Lung (tissue), 12 donors: ENCODE results near the gene PRKG1. TPM values are rescaled to one million over a fixed set of nuclear protein-coding genes. Genes with fewer than 3 reads are reported as not detected.

ENCODE experiments used
- ATAC-seq: fragments of 200-7000 bp; cut with Tn5 transposase; one replicate; pipeline ENCODE4 v1.9.1; 2020; ENCODE audit warnings: moderate number of reproducible peaks; ENCODE audit not compliant: insufficient read depth, low FRiP score
- DNase-seq, 3 donors: peaks; one replicate each; pipeline ENCODE4 v3.0.0-alpha.2; 2013 to 2017
- H3K27ac ChIP-seq, 2 donors: one replicate each; pipeline ENCODE4 v1.5.1; 2013; ENCODE audit warnings: mild to moderate bottlenecking in 2 of 2, moderate library complexity in 2 of 2, control low read depth in 1 of 2, inconsistent platforms in 1 of 2, low read depth in 1 of 2, low read length in 1 of 2
- H3K27me3 ChIP-seq, 3 donors: one replicate each; pipeline ENCODE4 v1.5.1; 2013; ENCODE audit warnings: low read length in 2 of 3; ENCODE audit not compliant: control insufficient read depth in 3 of 3, insufficient read depth in 3 of 3
- H3K36me3 ChIP-seq, 4 donors: one replicate each; pipeline ENCODE4 v1.5.1; 2013; ENCODE audit warnings: low read length in 4 of 4, mild to moderate bottlenecking in 1 of 4, moderate library complexity in 1 of 4; ENCODE audit not compliant: control insufficient read depth in 4 of 4, insufficient read depth in 4 of 4
- H3K4me1 ChIP-seq, 5 donors: one replicate each; pipeline ENCODE4 v1.5.1; 2013; ENCODE audit warnings: low read length in 5 of 5, mild to moderate bottlenecking in 2 of 5, moderate library complexity in 1 of 5; ENCODE audit not compliant: control insufficient read depth in 5 of 5, insufficient read depth in 5 of 5
- H3K4me3 ChIP-seq: one replicate; pipeline ENCODE4 v1.5.1; 2013; ENCODE audit warnings: mild to moderate bottlenecking, control low read depth, moderate library complexity
- H3K9ac ChIP-seq, 2 donors: one replicate each; pipeline ENCODE4 v1.5.1; 2013; ENCODE audit warnings: low read length in 2 of 2, control low read depth in 1 of 2; ENCODE audit not compliant: insufficient read depth in 1 of 2
- H3K9me3 ChIP-seq, 4 donors: one replicate each; pipeline ENCODE4 v1.5.1; 2013; ENCODE audit warnings: low read length in 3 of 4, mild to moderate bottlenecking in 1 of 4, moderate library complexity in 1 of 4; ENCODE audit not compliant: control insufficient read depth in 4 of 4, insufficient read depth in 3 of 4
- CTCF ChIP-seq: IDR thresholded peaks from 2 replicates; pipeline ENCODE4 v1.5.1; 2012; ENCODE audit warnings: mild to moderate bottlenecking; ENCODE audit errors: control extremely low read depth, extremely low read depth
- WGBS, 2 donors: extraction: QIAGEN DNeasy Blood & Tissue Kit; methylation state at CpG; one replicate each; pipeline ENCODE4 v1.1.7; 2013; 5-methylcytosine and 5-hydroxymethylcytosine counted together
- polyA plus RNA-seq, 2 donors: library from polyadenylated mRNA; stranded (reverse); fragments of 200-250 nt; gene quantifications; one replicate each; pipeline ENCODE4 v1.2.1, GENCODE V29; 2013
- total RNA-seq, 2 donors: library from RNA; depleted of rRNA in 1 of 2; stranded (reverse); fragments of >200 nt in 1 of 2; gene quantifications; one replicate each; pipeline ENCODE4 v1.2.1, GENCODE V29; 2014 to 2021
- donor health status: control.
- donor health status: control.
- donor health status: Bipolar disorder and iron deficiency.
- donor health status: healthy.
- donor health status: DM: yes; HTN: yes; CAD: no.

PRKG1 gene
- total and polyA plus RNA-seq, 4 donors, result 2.1 to 50.8 (median 15.1) TPM

- WGBS, 2 donors, result 31 to 66% methylated on average over 2 of the region's 2 CpGs
Measured at GRCh38 chr10:52020173-52020572, 945.9 kb downstream of the PRKG1 start.

GRCh38 chr10:52020702-52021101 lies 946.4 kb downstream of the PRKG1 start:
- DNase-seq, result no peak
- no peak overlapping the region for H3K4me3 ChIP-seq
- no peak for TF ChIP-seq CTCF

More at GRCh38 chr10:52020173-52020572, 945.9 kb downstream of the PRKG1 start:
- Histone ChIP-seq H3K36me3 (no peaks in the 10 kb centered on the region), H3K9me3 (peaks cover 0 to under 1% (median under 1%) of the 10 kb centered on the region in 4 donors), H3K27ac (no peak overlapping the region), H3K9ac (no peak overlapping the region), H3K27me3 (no peaks in the 10 kb centered on the region), H3K4me3 (no peak overlapping the region), H3K4me1 (peaks cover 0 to 5% (median 0%) of the 10 kb centered on the region in 5 donors)
- no peak for DNase-seq
- no peak for TF ChIP-seq CTCF
- ATAC-seq, result no peak

GRCh38 chr10:52027055-52027705 lies 952.9 kb downstream of the PRKG1 start:
- Histone ChIP-seq H3K4me3 (no peak overlapping the region), H3K9me3 (no peaks in the 10 kb centered on the region), H3K27ac (no peak overlapping the region), H3K27me3 (no peaks in the 10 kb centered on the region), H3K36me3 (no peaks in the 10 kb centered on the region), H3K4me1 (peaks cover 0 to 42% (median 4%) of the 10 kb centered on the region in 5 donors), H3K9ac (no peak overlapping the region)
- ATAC-seq (peak; percentile 34), DNase-seq (peak; percentile 82 to 98 (median 98))
- WGBS, 2 donors, result 55 to 70% methylated on average over 4 of the region's 4 CpGs
- TF ChIP-seq CTCF, result no peak

More at GRCh38 chr10:52020702-52021101, 946.4 kb downstream of the PRKG1 start:
- H3K4me1 ChIP-seq, result peaks cover 0 to 5% (median 0%) of the 10 kb centered on the region in 5 donors
- no peaks in the 10 kb centered on the region for H3K27me3 ChIP-seq
- no peaks in the 10 kb centered on the region for H3K36me3 ChIP-seq
- no peak for ATAC-seq
- no peak overlapping the region for H3K27ac ChIP-seq
- no peak overlapping the region for H3K9ac ChIP-seq
- WGBS, 2 donors, result 67 to 70% methylated on average over 2 of the region's 2 CpGs
- no peaks in the 10 kb centered on the region for H3K9me3 ChIP-seq

- Histone ChIP-seq H3K36me3 (no peaks in the 10 kb centered on the region), H3K4me3 (no peak overlapping the region), H3K27ac (no peak overlapping the region), H3K27me3 (no peaks in the 10 kb centered on the region), H3K9ac (no peak overlapping the region), H3K4me1 (peaks cover 0 to 42% (median 4%) of the 10 kb centered on the region in 5 donors), H3K9me3 (no peaks in the 10 kb centered on the region)
- no peak for TF ChIP-seq CTCF
- ATAC-seq, result no peak
- 83 to 90% methylated on average over 2 of the region's 2 CpGs for WGBS, 2 donors
- no peak for DNase-seq
Measured at GRCh38 chr10:52028523-52028858, 954.2 kb downstream of the PRKG1 start.
